GM12878 (cell line): Measurements from ENCODE around the gene VPS26B. TPM values are rescaled to one million over a fixed set of nuclear protein-coding genes. Genes with fewer than 3 reads are reported as not detected.

Experiments used
- ATAC-seq: fragments of 200-7000 bp; cut with Tn5 transposase; 3 replicates; pipeline ENCODE4 v1.9.1; 2020; ENCODE audit warnings: mild to moderate bottlenecking, moderate library complexity
- BruUV-seq: library from RNA; stranded (reverse); fragments of 400-500 nt; replicated peaks from 2 replicates; lab custom pipeline; 2021; lab: Mats Ljungman, UMichigan
- CTCF ChIA-PET: fragments of 300-600 bp; sonication (Branson Sonifier 250); formaldehyde crosslinking; extraction: SDS; loops from one replicate; lab custom pipeline; 2021; ENCODE audit warnings: inconsistent platforms; lab: Yijun Ruan, JAX
- POLR2A ChIA-PET: fragments of 350-600 bp; formaldehyde crosslinking; extraction: SDS; loops from one replicate; lab custom pipeline; 2021; ENCODE audit warnings: inconsistent platforms; lab: Charles Lee
- RAD21 ChIA-PET: fragments of 300-600 bp; sonication (Branson Sonifier 250); formaldehyde crosslinking; loops from one replicate; lab custom pipeline; 2023; ENCODE audit warnings: antibody characterized with exemption; ENCODE audit not compliant: unreplicated experiment; lab: Charles Lee
- SMC1A ChIA-PET: fragments of 300-600 bp; sonication (Branson Sonifier 250); formaldehyde crosslinking; loops from one replicate; lab custom pipeline; 2023; ENCODE audit not compliant: unreplicated experiment, uncharacterized antibody; lab: Charles Lee
- DNase-seq: peaks from one replicate; pipeline ENCODE4 v3.0.0-alpha.2; 2011; ENCODE audit warnings: low read depth, low spot score
- FAIRE-seq: peaks from 3 replicates; lab custom pipeline; 2011; peaks lifted over from hg19 to GRCh38; lab: Jason Lieb, UNC
- H2AFZ ChIP-seq: 2 replicates; pipeline ENCODE4 v1.6.0; 2011; ENCODE audit warnings: low read depth, low read length, control low read depth; ENCODE audit not compliant: control insufficient read depth
- H3K27ac ChIP-seq: 2 replicates; pipeline ENCODE4 v1.5.1; 2011; ENCODE audit warnings: control low read depth; ENCODE audit not compliant: control insufficient read depth, insufficient read depth
- H3K27me3 ChIP-seq, 2 experiments: replicated peaks in 1 of 2; 2 replicates each; pipeline versions ENCODE4 v1.6.0 to v1.6.1; 2011; ENCODE audit warnings: low read length in 1 of 2; ENCODE audit not compliant: control insufficient read depth in 2 of 2, insufficient read depth in 2 of 2
- H3K36me3 ChIP-seq, 2 experiments: 2 replicates each; pipeline ENCODE4 v1.5.1; 2011; ENCODE audit warnings: low read length in 1 of 2; ENCODE audit not compliant: control insufficient read depth in 2 of 2, insufficient read depth in 2 of 2
- H3K4me1 ChIP-seq: 2 replicates; pipeline ENCODE4 v1.6.1; 2011; ENCODE audit warnings: mild to moderate bottlenecking, low read length, moderate library complexity, mixed read lengths; ENCODE audit not compliant: control insufficient read depth, insufficient read depth
- H3K4me2 ChIP-seq: 2 replicates; pipeline ENCODE4 v1.6.0; 2011; ENCODE audit warnings: control low read depth; ENCODE audit not compliant: control insufficient read depth, insufficient read depth
- H3K4me3 ChIP-seq: fragments of 200-600 bp; sonication (generic); 2 replicates; pipeline ENCODE4 v1.5.1; 2016
- H3K79me2 ChIP-seq: 2 replicates; pipeline ENCODE4 v1.6.0; 2011; ENCODE audit warnings: low read length; ENCODE audit not compliant: control insufficient read depth, insufficient read depth
- H3K9ac ChIP-seq: 2 replicates; pipeline ENCODE4 v1.8.0; 2011; ENCODE audit warnings: low read length, control low read depth, mixed read lengths; ENCODE audit not compliant: control insufficient read depth, insufficient read depth
- H3K9me3 ChIP-seq: replicated peaks from 3 replicates; pipeline ENCODE4 v1.5.1; 2011; ENCODE audit warnings: mild to moderate bottlenecking, low read length; ENCODE audit not compliant: control insufficient read depth, insufficient read depth
- H4K20me1 ChIP-seq: 2 replicates; pipeline ENCODE4 v1.6.0; 2011; ENCODE audit not compliant: control insufficient read depth, insufficient read depth
- ATF7 ChIP-seq: fragments of 450-650 bp; IDR thresholded peaks from 2 replicates; pipeline ENCODE4 v1.6.1; 2016; ENCODE audit warnings: low read depth, mild to moderate bottlenecking
- HCFC1 ChIP-seq: fragments of 150-350 bp; IDR thresholded peaks from 2 replicates; pipeline ENCODE4 v1.6.1; 2014; ENCODE audit warnings: low read length
- HDGF ChIP-seq: fragments of 450-650 bp; IDR thresholded peaks from 2 replicates; pipeline ENCODE4 v1.6.1; 2016; ENCODE audit warnings: antibody characterized with exemption
- MLLT1 ChIP-seq: fragments of 450-650 bp; IDR thresholded peaks from 2 replicates; pipeline ENCODE4 v1.6.1; 2016; ENCODE audit warnings: mild to moderate bottlenecking
- MTA2 ChIP-seq: fragments of 450-650 bp; IDR thresholded peaks from 2 replicates; pipeline ENCODE4 v1.6.1; 2016; ENCODE audit warnings: low read depth, mild to moderate bottlenecking, moderate library complexity
- MYB ChIP-seq: fragments of 150-350 bp; IDR thresholded peaks from 2 replicates; pipeline ENCODE4 v1.6.1; 2014; ENCODE audit warnings: mild to moderate bottlenecking, low read depth, low read length, borderline replicate concordance
- POU2F2 ChIP-seq: IDR thresholded peaks from 3 replicates; pipeline ENCODE4 v1.6.1; 2011; ENCODE audit warnings: low read depth, mild to moderate bottlenecking, low read length, borderline replicate concordance
- RB1 ChIP-seq: fragments of 450-650 bp; formaldehyde crosslinking; IDR thresholded peaks from 2 replicates; pipeline ENCODE4 v1.6.1; 2017; ENCODE audit warnings: mild to moderate bottlenecking, borderline replicate concordance
- SPI1 ChIP-seq: IDR thresholded peaks from 2 replicates; pipeline ENCODE4 v1.6.1; 2011; ENCODE audit warnings: low read depth, mild to moderate bottlenecking, low read length, moderate library complexity, borderline replicate concordance; ENCODE audit not compliant: insufficient read depth
- STAT3 ChIP-seq: IDR thresholded peaks from 2 replicates; pipeline ENCODE4 v1.6.1; 2011; ENCODE audit warnings: low read depth, low read length, improper control_type of control experiment
- ZNF217 ChIP-seq: fragments of 450-650 bp; IDR thresholded peaks from 2 replicates; pipeline ENCODE4 v1.6.1; 2017; ENCODE audit warnings: antibody characterized with exemption, mild to moderate bottlenecking
- ZNF24 ChIP-seq: fragments of 450-650 bp; IDR thresholded peaks from 2 replicates; pipeline ENCODE4 v1.6.1; 2017; ENCODE audit warnings: antibody characterized with exemption, mild to moderate bottlenecking
- WGBS: methylation state at CpG from one replicate; pipeline ENCODE4 v1.1.6; 2016; ENCODE audit warnings: low lambda C conversion rate; ENCODE audit not compliant: insufficient replicate concordance, insufficient coverage; ENCODE audit errors: missing lambda C conversion rate; 5-methylcytosine and 5-hydroxymethylcytosine counted together
- in situ Hi-C: fragments of 300-500 bp; cut with MboI; formaldehyde crosslinking; loops from 9 replicates; pipeline ENCODE4 v1.14.3; 2018; ENCODE audit warnings: mixed read lengths
- intact Hi-C: fragments of 100-400 bp; cut with micrococcal nuclease; formaldehyde crosslinking; loops from one replicate; pipeline ENCODE4 v1.14.2; 2022; ENCODE audit not compliant: unreplicated experiment
- polyA plus RNA-seq, 11 experiments: library from polyadenylated mRNA; depleted of rRNA in 4 of 11; unstranded in 6 of 11; stranded (reverse) in 5 of 11; fragments of >200 nt; fragmentation: Nextera tagmentation in 4 of 11; fragmentation: Illumina TruSeq in 1 of 11; extraction: Ambion mirVana in 4 of 11; extraction: Trizol in 1 of 11; gene quantifications; 1 replicate in 1 of 11; 2 replicates in 10 of 11; pipeline versions ENCODE4 v1.2.1 to v1.2.3, GENCODE V29; 2011 to 2016; ENCODE audit warnings: inconsistent platforms in 2 of 11, missing spikeins in 2 of 11, low read depth in 1 of 11
- total RNA-seq, 4 experiments: library from RNA; depleted of rRNA in 3 of 4; stranded (reverse); fragments of >200 nt in 3 of 4; fragmentation: Illumina TruSeq in 1 of 4; extraction: Trizol in 1 of 4; gene quantifications; 2 replicates each; pipeline versions ENCODE4 v1.2.1 to v1.2.3, GENCODE V29; 2013 to 2021
- TF ChIP-seq, protein P1 (sequence below): fragments of 450-650 bp; IDR thresholded peaks from 2 replicates; pipeline ENCODE4 v1.6.1; 2017; ENCODE audit warnings: borderline replicate concordance
- TF ChIP-seq, protein P2 (sequence below): IDR thresholded peaks from 2 replicates; pipeline ENCODE4 v1.6.1; 2011; ENCODE audit warnings: mild to moderate bottlenecking, low read depth, low read length, moderate library complexity; ENCODE audit not compliant: insufficient replicate concordance
- TF ChIP-seq, protein P3 (sequence below): fragments of 450-650 bp; IDR thresholded peaks from 2 replicates; pipeline ENCODE4 v1.6.1; 2014; ENCODE audit warnings: mild to moderate bottlenecking
- TF ChIP-seq, protein P4 (sequence below): fragments of 450-650 bp; IDR thresholded peaks from 2 replicates; pipeline ENCODE4 v1.6.1; 2017; ENCODE audit warnings: antibody characterized with exemption, mild to moderate bottlenecking, moderate library complexity

Gene VPS26B
- total and polyA plus RNA-seq, 10 of the 15 experiments (the other 5 are each of a cell fraction or from before 2014, with no cell fraction given) = 1.6 to 26.9 (median 13.3) TPM

DNA sequence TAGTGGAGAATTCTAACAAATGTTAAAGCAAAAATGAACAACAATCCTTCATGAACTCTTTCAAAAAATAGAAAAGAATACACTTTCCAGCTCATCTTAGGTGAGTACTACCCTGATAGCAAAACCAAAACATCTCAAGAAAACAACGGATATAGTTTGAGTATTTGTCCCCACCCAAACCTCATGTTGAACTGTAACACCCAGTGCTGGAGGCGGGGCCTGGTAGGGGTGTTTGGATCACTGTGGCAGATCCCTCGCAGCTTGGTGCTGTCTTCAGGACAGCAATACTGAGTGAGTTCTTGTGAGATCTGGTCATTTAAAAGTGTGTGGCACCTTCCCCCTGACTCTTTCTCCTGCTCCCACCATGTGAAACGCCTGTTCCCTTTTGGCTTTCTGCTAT is 27.7 kb upstream of the VPS26B start (continued):
- no peak for TF ChIP-seq MYB
- TF ChIP-seq MTA2 = no peak
- no peak for TF ChIP-seq POU2F2
- no peak for TF ChIP-seq RB1
- TF ChIP-seq, all 136 proteins: peak for 0

DNA sequence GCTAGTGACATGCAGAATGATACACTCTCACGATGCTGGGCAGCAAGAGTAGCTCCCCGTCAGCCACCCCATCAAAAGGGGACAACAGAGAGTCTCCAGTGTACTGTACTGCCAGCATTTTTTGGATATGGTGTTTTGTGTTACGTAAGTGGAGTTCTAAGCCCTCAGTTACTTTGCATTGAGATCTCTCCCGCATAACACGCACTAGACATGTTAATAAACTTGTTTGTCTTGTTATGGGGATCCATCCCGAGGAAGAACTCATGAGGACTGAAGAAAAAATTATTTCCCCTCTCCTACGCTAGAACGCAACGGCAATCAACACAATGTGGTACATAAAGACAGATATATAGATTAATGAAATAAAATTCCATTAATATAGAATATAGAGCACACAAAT is 24.9 kb upstream of the VPS26B start:
- Histone ChIP-seq H3K4me3 (no peak overlapping the region), H3K9me3 (no peaks in the 10 kb centered on the region), H3K4me1 (no peaks in the 10 kb centered on the region), H4K20me1 (no peaks in the 10 kb centered on the region; the same call in 1 of the 2 replicates), H3K9ac (no peak overlapping the region), H3K36me3 (peaks cover 5 to 25% of the 10 kb centered on the region in 2 experiments; a peak in 2 of 4 replicates), H3K27me3 (no peaks in the 10 kb centered on the region), H3K27ac (no peak overlapping the region), H3K79me2 (no peaks in the 10 kb centered on the region), H2AFZ (no peak overlapping the region), H3K4me2 (no peak overlapping the region)
- FAIRE-seq = no peak
- BruUV-seq = no TSS peak
- no peak for ATAC-seq
- RAD21 ChIA-PET = no interaction called here
- CTCF ChIA-PET = interaction anchor here (1.2 to 2.1 kb wide), 2 partner anchors 8 to 13 kb away, joined by 3 to 7 read pairs; no protein-coding TSS in a partner anchor
- no peak for DNase-seq
- SMC1A ChIA-PET = no interaction called here
- intact Hi-C loops = no loop called here
- 99% methylated on average over 9 of the region's 9 CpGs for WGBS
- POLR2A ChIA-PET = interaction anchor here (0.6 kb wide), 1 partner anchor 27 kb away, joined by 4 read pairs; no protein-coding TSS in a partner anchor
- in situ Hi-C loops = no loop called here
- TF ChIP-seq HDGF (no peak), ZNF217 (no peak), ATF7 (no peak), STAT3 (no peak), MLLT1 (no peak), ZNF24 (no peak), SPI1 (no peak), HCFC1 (no peak)
- TF ChIP-seq, protein P1, sequence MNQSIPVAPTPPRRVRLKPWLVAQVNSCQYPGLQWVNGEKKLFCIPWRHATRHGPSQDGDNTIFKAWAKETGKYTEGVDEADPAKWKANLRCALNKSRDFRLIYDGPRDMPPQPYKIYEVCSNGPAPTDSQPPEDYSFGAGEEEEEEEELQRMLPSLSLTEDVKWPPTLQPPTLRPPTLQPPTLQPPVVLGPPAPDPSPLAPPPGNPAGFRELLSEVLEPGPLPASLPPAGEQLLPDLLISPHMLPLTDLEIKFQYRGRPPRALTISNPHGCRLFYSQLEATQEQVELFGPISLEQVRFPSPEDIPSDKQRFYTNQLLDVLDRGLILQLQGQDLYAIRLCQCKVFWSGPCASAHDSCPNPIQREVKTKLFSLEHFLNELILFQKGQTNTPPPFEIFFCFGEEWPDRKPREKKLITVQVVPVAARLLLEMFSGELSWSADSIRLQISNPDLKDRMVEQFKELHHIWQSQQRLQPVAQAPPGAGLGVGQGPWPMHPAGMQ = no peak
- TF ChIP-seq, protein P2, sequence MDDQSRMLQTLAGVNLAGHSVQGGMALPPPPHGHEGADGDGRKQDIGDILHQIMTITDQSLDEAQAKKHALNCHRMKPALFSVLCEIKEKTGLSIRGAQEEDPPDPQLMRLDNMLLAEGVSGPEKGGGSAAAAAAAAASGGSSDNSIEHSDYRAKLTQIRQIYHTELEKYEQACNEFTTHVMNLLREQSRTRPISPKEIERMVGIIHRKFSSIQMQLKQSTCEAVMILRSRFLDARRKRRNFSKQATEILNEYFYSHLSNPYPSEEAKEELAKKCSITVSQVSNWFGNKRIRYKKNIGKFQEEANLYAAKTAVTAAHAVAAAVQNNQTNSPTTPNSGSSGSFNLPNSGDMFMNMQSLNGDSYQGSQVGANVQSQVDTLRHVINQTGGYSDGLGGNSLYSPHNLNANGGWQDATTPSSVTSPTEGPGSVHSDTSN = no peak
- TF ChIP-seq, protein P3, sequence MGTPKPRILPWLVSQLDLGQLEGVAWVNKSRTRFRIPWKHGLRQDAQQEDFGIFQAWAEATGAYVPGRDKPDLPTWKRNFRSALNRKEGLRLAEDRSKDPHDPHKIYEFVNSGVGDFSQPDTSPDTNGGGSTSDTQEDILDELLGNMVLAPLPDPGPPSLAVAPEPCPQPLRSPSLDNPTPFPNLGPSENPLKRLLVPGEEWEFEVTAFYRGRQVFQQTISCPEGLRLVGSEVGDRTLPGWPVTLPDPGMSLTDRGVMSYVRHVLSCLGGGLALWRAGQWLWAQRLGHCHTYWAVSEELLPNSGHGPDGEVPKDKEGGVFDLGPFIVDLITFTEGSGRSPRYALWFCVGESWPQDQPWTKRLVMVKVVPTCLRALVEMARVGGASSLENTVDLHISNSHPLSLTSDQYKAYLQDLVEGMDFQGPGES = no peak
- TF ChIP-seq, protein P4, sequence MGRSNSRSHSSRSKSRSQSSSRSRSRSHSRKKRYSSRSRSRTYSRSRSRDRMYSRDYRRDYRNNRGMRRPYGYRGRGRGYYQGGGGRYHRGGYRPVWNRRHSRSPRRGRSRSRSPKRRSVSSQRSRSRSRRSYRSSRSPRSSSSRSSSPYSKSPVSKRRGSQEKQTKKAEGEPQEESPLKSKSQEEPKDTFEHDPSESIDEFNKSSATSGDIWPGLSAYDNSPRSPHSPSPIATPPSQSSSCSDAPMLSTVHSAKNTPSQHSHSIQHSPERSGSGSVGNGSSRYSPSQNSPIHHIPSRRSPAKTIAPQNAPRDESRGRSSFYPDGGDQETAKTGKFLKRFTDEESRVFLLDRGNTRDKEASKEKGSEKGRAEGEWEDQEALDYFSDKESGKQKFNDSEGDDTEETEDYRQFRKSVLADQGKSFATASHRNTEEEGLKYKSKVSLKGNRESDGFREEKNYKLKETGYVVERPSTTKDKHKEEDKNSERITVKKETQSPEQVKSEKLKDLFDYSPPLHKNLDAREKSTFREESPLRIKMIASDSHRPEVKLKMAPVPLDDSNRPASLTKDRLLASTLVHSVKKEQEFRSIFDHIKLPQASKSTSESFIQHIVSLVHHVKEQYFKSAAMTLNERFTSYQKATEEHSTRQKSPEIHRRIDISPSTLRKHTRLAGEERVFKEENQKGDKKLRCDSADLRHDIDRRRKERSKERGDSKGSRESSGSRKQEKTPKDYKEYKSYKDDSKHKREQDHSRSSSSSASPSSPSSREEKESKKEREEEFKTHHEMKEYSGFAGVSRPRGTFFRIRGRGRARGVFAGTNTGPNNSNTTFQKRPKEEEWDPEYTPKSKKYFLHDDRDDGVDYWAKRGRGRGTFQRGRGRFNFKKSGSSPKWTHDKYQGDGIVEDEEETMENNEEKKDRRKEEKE = no peak
